NCI-H446 (cell line): Measurements from ENCODE around the gene SOWAHC.
"Not testable (repeated sequence)": the region's sequence is repeated elsewhere in the genome, so short reads cannot be mapped to it uniquely, and the experiment has no call there.

Experiments
- DNase-seq, 2 experiments: peaks; one replicate each; lab custom pipeline; 2025; lab: John Stamatoyannopoulos, UW

The SOWAHC gene

GRCh38 chr2:109615637-109616144 lies 1.5 kb downstream of the SOWAHC start:
- DNase-seq: peak in 1 of 2 experiments; percentile 20

DNA sequence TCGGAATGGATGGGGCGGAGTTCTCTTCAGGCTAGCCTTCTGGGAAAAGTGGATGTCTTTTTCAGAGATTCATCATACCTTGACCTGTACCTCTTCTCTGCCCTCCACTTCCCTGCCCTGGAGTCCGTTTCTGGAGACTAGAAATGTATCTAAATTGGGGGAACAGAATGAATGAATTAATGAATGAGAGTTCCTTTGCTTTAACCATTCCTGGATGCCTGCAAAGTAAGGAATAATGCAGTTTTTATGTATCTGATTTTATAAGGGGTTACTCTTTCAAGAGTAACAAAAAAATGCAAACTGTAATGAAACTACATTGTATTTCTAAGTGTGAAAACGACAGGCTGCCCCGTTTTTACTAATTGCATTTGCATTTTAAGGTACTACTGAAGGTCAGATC lies 2.0 kb downstream of the SOWAHC start:
- no peak for DNase-seq

GRCh38 chr2:109619032-109619615 lies 5.0 kb downstream of the SOWAHC start:
- no peak for DNase-seq

DNA sequence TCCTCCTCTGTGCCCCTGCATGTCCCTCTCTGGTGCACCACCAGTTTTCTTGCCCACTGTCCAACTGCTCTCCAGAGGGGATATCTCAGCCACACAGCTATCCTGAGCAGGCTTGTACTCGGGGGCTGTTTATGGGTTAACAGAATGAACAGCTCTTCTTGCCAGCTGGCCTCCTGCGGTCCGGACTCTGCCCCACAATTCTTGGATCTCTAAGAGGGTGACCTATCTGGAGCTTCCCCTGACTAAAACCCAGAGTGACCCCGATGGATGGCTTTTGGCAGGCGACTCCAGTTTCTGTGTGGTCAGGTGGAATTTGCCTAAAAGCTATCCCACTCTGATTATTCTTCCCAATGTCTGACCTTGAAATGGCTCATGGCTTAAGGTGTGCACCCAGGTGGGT lies 9.1 kb downstream of the SOWAHC start:
- no peak for DNase-seq

- no peak for DNase-seq
Measured at GRCh38 chr2:109623923-109624322, 9.8 kb downstream of the SOWAHC start.

DNA sequence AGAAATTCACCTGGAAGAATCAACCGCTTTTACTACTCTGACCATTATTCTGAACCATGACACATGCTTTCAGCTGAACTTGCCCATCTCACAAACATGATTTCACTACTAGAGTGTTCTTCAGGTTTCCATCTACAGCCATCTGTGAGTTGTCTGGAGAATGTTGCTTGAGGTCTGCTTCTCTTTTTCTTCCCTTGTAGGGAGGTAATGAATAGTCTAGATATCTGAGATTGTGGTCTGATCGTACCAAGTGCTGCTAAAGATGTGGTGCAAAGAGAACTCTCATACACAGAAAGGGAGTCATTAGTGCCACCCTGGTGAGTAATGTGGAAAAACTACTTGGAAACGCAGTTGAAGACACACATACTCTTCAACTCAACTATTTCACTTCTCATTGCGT lies 10.2 kb downstream of the SOWAHC start:
- no peak for DNase-seq

DNA sequence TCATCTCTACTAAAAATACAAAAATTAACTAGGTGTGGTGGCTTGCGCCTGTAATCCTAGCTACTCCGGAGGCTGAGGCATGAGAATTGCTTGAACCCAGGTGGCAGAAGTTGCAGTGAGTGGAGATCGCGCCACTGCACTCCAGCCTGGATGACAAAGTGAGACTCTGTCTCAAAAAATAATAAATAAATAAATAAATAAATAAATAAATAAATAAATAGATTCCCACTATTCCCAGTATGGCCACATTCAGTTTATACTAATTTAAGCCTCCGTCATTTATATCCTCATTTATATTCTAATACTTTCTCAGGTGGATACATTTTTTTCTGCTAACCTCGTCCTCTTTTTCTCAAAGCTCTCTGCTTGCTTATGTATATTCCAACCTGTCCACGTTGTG lies 14.2 kb downstream of the SOWAHC start:
- DNase-seq: not testable (repeated sequence)

GRCh38 chr2:109629867-109630266 lies 15.7 kb downstream of the SOWAHC start:
- no peak for DNase-seq

DNA sequence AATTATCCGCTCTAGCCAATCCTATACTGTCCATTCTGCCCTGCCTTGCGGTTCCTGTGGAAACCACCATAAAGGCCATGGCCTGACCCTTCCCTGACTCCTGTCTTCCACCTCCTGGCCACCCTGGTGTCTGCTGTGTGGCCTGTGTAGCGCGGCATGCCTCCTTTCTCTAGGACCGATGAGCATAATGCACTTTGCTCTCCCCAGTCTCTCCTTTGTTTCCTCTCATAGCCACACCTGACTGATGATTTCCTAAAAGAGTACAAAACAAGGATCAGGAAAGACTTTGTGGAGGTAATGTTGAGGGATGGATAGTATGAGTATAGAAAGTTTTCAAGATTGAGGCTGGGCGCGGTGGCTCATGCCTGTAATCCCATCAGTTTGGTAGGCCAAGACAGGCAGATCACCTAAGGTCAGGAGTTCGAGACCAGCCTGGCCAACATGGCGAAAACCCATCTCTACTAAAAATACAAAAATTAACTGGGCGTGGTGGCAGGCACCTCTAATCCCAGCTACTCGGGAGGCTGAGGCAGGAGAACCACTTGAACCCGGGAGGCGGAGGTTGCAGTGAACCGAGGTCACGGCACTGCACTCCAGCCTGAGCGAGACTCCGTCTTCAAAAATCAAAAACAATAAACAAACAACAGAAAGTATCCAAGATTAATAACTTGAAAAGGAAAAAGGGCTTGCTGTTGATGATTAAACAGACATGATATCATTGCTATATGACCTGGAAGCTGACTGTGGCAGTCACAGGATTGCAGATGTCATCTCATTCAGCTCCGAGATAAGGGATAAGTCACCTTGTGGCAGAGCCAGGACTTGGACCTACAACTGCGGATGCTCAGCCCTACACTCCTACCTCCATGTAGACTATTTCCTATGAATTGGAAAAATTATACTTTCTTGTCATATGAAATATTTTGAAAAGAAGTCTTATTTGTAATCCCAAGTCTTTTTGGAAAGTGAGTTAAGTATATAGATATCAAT lies 16.6 kb downstream of the SOWAHC start:
- DNase-seq: no peak

DNA sequence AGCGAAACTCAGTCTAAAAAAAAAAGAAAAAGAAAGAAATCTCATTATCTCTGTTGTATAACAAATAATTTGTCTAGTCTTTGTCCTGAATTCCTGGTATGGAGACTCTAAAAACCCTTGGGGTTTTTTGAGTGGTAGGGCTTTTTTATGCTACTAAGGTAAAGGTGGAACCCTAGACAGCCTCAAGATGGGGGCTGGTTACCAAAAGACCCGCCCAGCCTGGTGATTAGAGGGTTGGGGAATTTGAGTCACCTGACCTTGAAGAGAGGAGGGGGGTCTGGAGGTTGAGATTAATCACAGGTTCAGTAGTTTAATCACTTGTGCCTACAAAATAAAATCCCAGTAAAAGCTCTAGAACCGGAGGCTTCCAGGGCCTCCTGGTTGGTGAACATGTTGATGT lies 17.6 kb downstream of the SOWAHC start:
- DNase-seq: no peak

DNA sequence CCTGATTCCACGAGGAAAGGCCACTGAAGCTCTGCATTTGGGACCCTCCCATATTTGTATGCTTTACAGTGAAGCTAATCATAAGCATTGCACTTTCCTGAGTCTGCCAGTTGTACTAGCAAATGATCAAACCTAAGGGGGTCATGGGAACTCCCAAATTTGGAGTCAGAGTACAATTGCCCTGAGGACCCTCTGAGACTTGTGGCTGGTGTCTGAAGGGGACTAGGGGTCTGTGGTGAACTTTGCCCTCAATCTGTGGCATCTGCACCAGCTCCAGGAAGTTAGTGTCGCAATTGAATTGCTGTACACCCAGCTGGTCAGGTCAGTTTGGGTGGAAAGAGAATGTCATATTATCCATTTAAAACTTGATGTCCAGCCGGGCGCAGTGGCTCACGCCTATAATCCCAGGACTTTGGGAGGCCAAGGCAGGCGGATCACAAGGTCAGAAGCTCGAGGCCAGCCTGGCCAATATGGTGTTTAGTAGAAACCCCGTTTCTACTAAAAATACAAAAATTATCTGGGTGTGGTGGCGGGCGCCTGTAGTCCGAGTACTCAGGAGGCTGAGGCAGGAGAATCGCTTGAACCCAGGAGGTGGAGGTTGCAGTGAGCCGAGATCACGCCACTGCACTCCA lies 18.1 kb downstream of the SOWAHC start:
- no peak for DNase-seq

DNA sequence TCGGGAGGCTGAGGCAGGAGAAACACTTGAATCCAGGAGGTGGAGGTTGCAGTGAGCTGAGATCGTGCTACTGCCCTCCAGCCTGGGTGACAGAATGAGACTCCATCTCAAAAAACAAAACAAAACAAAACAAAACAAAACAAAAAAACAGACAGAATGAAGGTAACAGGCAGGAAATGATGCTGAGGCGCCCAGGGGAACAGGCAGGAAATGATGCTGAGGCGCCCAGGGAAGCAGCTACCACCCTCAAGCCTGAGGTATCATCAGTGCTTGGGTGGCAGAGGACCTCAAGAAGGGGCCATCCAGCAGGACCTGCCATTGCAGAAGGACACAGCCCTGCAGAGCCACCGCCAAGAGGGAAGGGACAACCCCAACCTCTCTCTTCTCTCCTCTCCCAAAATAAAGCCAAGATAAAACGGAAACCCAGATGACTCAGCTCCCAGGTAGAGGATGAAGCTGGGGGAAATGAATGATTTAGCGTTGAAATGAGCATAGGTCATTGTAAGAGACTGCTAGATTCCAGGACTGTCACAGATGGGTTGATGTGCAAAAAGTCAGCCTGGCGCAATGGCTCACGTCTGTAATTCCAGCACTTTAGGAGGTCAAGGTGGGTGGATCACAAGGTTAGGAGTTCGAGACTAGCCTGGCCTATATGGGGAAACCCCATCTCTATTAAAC lies 19.3 kb downstream of the SOWAHC start:
- no peak for DNase-seq

DNA sequence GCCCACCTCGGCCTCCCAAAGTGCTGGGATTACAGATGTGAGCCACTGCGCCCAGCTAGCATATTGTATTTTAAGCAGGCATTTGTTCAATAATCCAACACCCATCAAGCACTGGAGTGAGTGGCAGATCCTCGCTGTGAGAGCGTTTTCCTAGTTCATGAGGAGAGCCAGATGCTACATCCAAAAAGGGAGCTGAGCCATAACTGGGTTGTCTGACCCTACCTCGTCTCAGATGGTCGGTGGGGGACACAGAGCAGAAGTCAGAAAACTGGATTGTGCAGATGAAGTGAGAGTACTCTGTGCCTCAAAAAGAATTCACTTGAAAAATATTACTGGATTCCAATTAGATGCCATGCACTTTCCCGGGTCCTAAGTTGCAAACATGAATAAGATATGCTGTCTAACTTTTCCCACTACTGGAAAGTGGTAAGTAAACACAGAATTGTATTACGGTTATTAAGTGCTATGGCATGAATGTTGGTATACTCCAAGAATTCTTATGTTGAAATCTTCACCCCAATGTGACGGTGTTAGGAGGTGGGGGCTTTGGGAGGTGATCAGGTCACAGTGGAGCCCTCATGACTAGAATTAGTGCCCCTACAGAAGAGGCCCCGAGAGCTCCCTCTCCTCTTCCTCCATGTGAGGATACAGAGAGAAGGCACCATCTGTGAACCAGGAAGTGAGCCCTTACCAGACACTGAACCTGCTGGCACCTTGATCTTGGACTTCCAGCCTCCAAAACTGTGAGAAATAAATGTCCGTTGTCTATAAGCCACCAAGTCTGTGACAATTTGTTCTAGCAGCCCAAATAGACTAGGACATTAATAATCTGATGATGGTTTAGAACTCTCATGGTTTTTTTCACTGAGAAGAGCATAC lies 21.5 kb downstream of the SOWAHC start:
- no peak for DNase-seq

DNA sequence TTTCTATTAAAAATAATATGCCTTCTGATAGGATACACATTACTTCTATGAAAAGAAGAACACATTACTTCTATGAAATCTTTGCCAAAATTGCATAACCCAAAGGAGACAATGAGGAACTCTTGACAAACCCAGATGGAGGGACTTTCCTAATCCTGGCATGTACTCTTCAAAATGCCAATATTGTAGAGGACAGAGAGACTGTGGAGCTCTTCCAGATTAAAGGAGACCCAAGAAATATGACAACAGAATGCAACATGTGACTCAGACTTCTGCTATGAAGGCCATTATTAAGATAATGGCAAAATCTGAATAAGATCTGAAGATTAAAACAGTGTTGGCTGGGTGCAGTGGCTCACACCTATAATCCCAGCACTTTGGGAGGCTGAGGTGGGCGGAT lies 22.2 kb downstream of the SOWAHC start:
- DNase-seq: peak in 1 of 2 experiments; percentile 29

- DNase-seq: no peak
Measured at GRCh38 chr2:109637749-109638570, 23.8 kb downstream of the SOWAHC start.

- peak; percentile 80 to 94 for DNase-seq
Measured at GRCh38 chr2:109638795-109639194, 24.6 kb downstream of the SOWAHC start.

DNA sequence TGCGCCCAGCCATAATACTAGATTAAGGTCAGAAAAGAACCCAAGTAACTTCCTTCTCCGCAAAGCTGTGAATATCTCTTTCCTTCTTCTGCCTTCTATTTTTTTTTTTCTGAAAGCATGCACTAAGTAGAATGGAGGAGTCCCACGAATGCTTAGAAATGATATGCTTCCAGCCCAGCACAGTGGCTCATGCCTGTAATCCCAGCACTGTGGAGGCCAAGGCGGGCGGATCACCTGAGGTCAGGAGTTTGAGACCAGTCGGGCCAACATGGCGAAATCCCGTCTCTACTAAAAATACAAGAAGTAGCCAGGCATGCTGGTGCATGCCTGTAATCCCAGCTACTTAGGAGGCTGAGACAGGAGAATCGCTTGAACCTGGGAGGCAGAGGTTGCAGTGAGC lies 25.8 kb downstream of the SOWAHC start:
- not testable (repeated sequence) for DNase-seq

GRCh38 chr2:109644571-109645275 lies 30.6 kb downstream of the SOWAHC start:
- peak in 1 of 2 experiments; percentile 44 for DNase-seq

GRCh38 chr2:109645412-109646184 lies 31.4 kb downstream of the SOWAHC start:
- DNase-seq: no peak
